ENCODE results near the gene SMIM32. TPM values are rescaled to one million over a fixed set of nuclear protein-coding genes. Genes with fewer than 3 reads are reported as not detected.

SMIM32 gene
- total RNA-seq, 1 experiment from 2014 or later, result 0.66 TPM

DNA sequence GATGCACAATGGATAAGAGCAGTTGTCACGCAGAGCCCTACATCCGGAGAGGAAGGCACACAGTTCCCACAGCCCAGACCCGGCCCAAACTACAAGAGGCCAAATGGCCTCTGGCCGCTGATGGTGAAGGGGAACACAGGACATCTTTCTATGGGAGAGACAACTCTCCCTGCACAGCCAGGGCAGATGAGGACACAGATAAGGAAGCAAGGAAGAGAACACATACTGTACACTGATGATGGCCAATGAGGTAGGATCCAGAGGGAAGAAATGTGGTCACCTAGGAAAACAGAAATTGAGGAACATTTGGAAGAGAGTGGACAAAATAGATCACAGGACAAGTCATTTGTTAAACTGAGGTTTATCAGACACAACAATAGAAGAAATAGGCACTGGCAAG, 28.4 kb upstream of the SMIM32 start:
- H3K4me3 Mint-ChIP-seq (ENCODE audit: unreplicated experiment), result no peak overlapping the region
- ChIA-PET POLR2A (no interaction called here), CTCF (no interaction called here)
- peaks cover 9% of the 10 kb centered on the region for H3K27me3 Mint-ChIP-seq (ENCODE audit: insufficient read depth, unreplicated experiment)
- Histone ChIP-seq H3K9me3 (peaks cover 21% of the 10 kb centered on the region), H3K4me3 (ENCODE audit: low read depth, low read length) (no peak overlapping the region), H3K27me3 (replicated peaks; ENCODE audit: control insufficient read depth, insufficient read depth, low read length) (no peaks in the 10 kb centered on the region), H3K4me1 (no peaks in the 10 kb centered on the region), H3K36me3 (ENCODE audit: control insufficient read depth, insufficient read depth, low read length) (no peaks in the 10 kb centered on the region)
- intact Hi-C loops (cut with micrococcal nuclease; ENCODE audit: unreplicated experiment), result no loop called here
- no TSS peak for BruUV-seq (replicated peaks)
- no peak overlapping the region for H3K27ac Mint-ChIP-seq (ENCODE audit: unreplicated experiment)
- H3K4me1 Mint-ChIP-seq (ENCODE audit: low read depth, unreplicated experiment), result no peaks in the 10 kb centered on the region
- H3K36me3 Mint-ChIP-seq (ENCODE audit: insufficient read depth, unreplicated experiment), result no peaks in the 10 kb centered on the region
- peaks cover 20% of the 10 kb centered on the region for H3K9me3 Mint-ChIP-seq (ENCODE audit: unreplicated experiment)
- no peak for DNase-seq
- TF ChIP-seq, protein P1, sequence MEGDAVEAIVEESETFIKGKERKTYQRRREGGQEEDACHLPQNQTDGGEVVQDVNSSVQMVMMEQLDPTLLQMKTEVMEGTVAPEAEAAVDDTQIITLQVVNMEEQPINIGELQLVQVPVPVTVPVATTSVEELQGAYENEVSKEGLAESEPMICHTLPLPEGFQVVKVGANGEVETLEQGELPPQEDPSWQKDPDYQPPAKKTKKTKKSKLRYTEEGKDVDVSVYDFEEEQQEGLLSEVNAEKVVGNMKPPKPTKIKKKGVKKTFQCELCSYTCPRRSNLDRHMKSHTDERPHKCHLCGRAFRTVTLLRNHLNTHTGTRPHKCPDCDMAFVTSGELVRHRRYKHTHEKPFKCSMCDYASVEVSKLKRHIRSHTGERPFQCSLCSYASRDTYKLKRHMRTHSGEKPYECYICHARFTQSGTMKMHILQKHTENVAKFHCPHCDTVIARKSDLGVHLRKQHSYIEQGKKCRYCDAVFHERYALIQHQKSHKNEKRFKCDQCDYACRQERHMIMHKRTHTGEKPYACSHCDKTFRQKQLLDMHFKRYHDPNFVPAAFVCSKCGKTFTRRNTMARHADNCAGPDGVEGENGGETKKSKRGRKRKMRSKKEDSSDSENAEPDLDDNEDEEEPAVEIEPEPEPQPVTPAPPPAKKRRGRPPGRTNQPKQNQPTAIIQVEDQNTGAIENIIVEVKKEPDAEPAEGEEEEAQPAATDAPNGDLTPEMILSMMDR (IDR thresholded peaks at IDR 0.05; ENCODE audit: insufficient read depth in 1 of 2, low read depth in 1 of 2, low read length in 1 of 2, severe bottlenecking in 1 of 2, unreplicated experiment in 1 of 2), result no peak

DNA sequence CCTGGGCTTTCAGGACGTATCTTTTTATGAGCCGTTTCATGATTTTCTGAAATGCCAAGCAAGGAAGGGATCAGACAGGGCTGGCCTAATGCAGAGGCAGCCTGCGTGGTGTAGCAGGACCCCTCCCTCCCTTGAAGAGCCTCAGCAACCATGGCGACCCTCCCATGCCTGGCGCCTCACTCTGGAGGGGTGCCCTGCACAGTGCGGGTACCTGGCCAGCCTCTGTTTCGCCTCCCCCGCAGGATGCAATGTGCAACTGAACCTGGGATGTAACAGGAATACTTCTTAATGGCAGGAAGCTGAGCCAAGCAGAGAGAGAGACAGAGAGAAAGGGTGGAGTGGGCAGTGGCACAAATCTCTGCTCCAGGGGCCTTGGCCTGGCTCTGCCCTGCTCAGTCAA, 23.3 kb upstream of the SMIM32 start:
- TF ChIP-seq, protein P1 (IDR thresholded peaks at IDR 0.05; ENCODE audit: insufficient read depth in 1 of 2, low read depth in 1 of 2, low read length in 1 of 2, severe bottlenecking in 1 of 2, unreplicated experiment in 1 of 2), result no peak
- H3K9me3 Mint-ChIP-seq (ENCODE audit: unreplicated experiment), result peaks cover 14% of the 10 kb centered on the region
- ChIA-PET CTCF (no interaction called here), POLR2A (no interaction called here)
- no TSS peak for BruUV-seq (replicated peaks)
- no peak overlapping the region for H3K4me3 ChIP-seq (ENCODE audit: low read depth, low read length)
- DNase-seq, result no peak
- H3K4me1 ChIP-seq, result no peaks in the 10 kb centered on the region
- H3K27ac Mint-ChIP-seq (ENCODE audit: unreplicated experiment), result no peak overlapping the region
- peaks cover 4% of the 10 kb centered on the region for H3K36me3 Mint-ChIP-seq (ENCODE audit: insufficient read depth, unreplicated experiment)
- no peaks in the 10 kb centered on the region for H3K36me3 ChIP-seq (ENCODE audit: control insufficient read depth, insufficient read depth, low read length)
- intact Hi-C loops (cut with micrococcal nuclease; ENCODE audit: unreplicated experiment), result no loop called here
- no peak overlapping the region for H3K4me3 Mint-ChIP-seq (ENCODE audit: unreplicated experiment)
- no peaks in the 10 kb centered on the region for H3K27me3 ChIP-seq (replicated peaks; ENCODE audit: control insufficient read depth, insufficient read depth, low read length)
- H3K9me3 ChIP-seq, result peaks cover 17% of the 10 kb centered on the region
- H3K27me3 Mint-ChIP-seq (ENCODE audit: insufficient read depth, unreplicated experiment), result no peaks in the 10 kb centered on the region
- no peaks in the 10 kb centered on the region for H3K4me1 Mint-ChIP-seq (ENCODE audit: low read depth, unreplicated experiment)

DNA sequence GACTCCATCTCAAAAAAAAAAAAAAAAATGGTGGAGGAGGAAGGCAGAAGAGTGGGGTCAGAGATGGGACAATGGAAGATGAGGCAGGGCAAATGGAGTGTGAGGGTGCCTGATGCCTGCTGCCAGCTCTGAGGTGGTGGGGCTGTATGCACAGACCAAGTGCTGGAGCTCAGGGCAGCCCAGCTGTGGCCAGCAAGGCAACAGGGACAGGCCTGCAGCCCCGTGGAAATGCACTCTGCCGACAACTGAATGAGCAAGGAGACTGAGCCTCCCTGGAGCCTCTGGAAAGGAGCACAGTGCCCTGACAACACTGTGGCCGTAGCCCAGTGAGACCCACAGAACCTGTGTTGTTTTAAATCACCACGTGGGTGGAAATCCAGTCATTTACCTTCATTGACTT, 22.9 kb upstream of the SMIM32 start:
- no peak for DNase-seq
- Histone ChIP-seq H3K4me3 (ENCODE audit: low read depth, low read length) (no peak overlapping the region), H3K27me3 (replicated peaks; ENCODE audit: control insufficient read depth, insufficient read depth, low read length) (no peaks in the 10 kb centered on the region), H3K9me3 (peaks cover 12% of the 10 kb centered on the region), H3K36me3 (ENCODE audit: control insufficient read depth, insufficient read depth, low read length) (no peaks in the 10 kb centered on the region), H3K4me1 (no peaks in the 10 kb centered on the region)
- ChIA-PET CTCF (no interaction called here), POLR2A (no interaction called here)
- TF ChIP-seq, protein P1 (IDR thresholded peaks at IDR 0.05; ENCODE audit: insufficient read depth in 1 of 2, low read depth in 1 of 2, low read length in 1 of 2, severe bottlenecking in 1 of 2, unreplicated experiment in 1 of 2), result no peak
- H3K36me3 Mint-ChIP-seq (ENCODE audit: insufficient read depth, unreplicated experiment), result peaks cover 4% of the 10 kb centered on the region
- peaks cover 9% of the 10 kb centered on the region for H3K9me3 Mint-ChIP-seq (ENCODE audit: unreplicated experiment)
- H3K27ac Mint-ChIP-seq (ENCODE audit: unreplicated experiment), result no peak overlapping the region
- intact Hi-C loops (cut with micrococcal nuclease; ENCODE audit: unreplicated experiment), result no loop called here
- no peak overlapping the region for H3K4me3 Mint-ChIP-seq (ENCODE audit: unreplicated experiment)
- BruUV-seq (replicated peaks), result no TSS peak
- H3K27me3 Mint-ChIP-seq (ENCODE audit: insufficient read depth, unreplicated experiment), result no peaks in the 10 kb centered on the region
- no peaks in the 10 kb centered on the region for H3K4me1 Mint-ChIP-seq (ENCODE audit: low read depth, unreplicated experiment)

Measured in Caco-2 (cell line).